ENCODE measurements around the gene ME3.

Gene ME3

GRCh38 chr11:86608251-86608799 is 64.1 kb downstream of the ME3 start:
- peak; percentile 59 for DNase-seq (ENCODE audit: extremely low read depth, low read depth)
- peak; percentile 82 for TF ChIP-seq CTCF (IDR thresholded peaks at IDR 0.05; ENCODE audit: low read depth, low read length)

GRCh38 chr11:86606836-86607481 is 65.5 kb downstream of the ME3 start:
- no peak for DNase-seq (ENCODE audit: extremely low read depth, low read depth)
- TF ChIP-seq CTCF (IDR thresholded peaks at IDR 0.05; ENCODE audit: low read depth, low read length): peak; percentile 18

GRCh38 chr11:86606270-86606835 is 66.1 kb downstream of the ME3 start:
- no peak for DNase-seq (ENCODE audit: extremely low read depth, low read depth)
- no peak for TF ChIP-seq CTCF (IDR thresholded peaks at IDR 0.05; ENCODE audit: low read depth, low read length)

- no peak for TF ChIP-seq CTCF (IDR thresholded peaks at IDR 0.05; ENCODE audit: low read depth, low read length)
- DNase-seq (ENCODE audit: extremely low read depth, low read depth): no peak
Observed at GRCh38 chr11:86596861-86597586, 75.4 kb downstream of the ME3 start.

GRCh38 chr11:86595955-86596354 is 76.5 kb downstream of the ME3 start:
- DNase-seq (ENCODE audit: extremely low read depth, low read depth): no peak
- TF ChIP-seq CTCF (IDR thresholded peaks at IDR 0.05; ENCODE audit: low read depth, low read length): no peak

- no peak for TF ChIP-seq CTCF (IDR thresholded peaks at IDR 0.05; ENCODE audit: low read depth, low read length)
- no peak for DNase-seq (ENCODE audit: extremely low read depth, low read depth)
Observed at GRCh38 chr11:86595451-86595850, 77.0 kb downstream of the ME3 start.

- no peak for DNase-seq (ENCODE audit: extremely low read depth, low read depth)
- no peak for TF ChIP-seq CTCF (IDR thresholded peaks at IDR 0.05; ENCODE audit: low read depth, low read length)
Observed at GRCh38 chr11:86594746-86595145, 77.7 kb downstream of the ME3 start.
